ENCODE results near the gene ADGRG6.

The ADGRG6 gene

GRCh38 chr6:142489722-142490610 is 188.2 kb downstream of the ADGRG6 start:
- Histone ChIP-seq H3F3A (ENCODE audit: low read depth) (no peaks in the 10 kb centered on the region), H3K79me2 (ENCODE audit: insufficient read depth, low read length) (no peaks in the 10 kb centered on the region), H3K27me3 (ENCODE audit: insufficient read depth, low read length, poor library complexity, severe bottlenecking) (no peaks in the 10 kb centered on the region), H3K4me3 (ENCODE audit: low read length, poor library complexity, severe bottlenecking) (no peak overlapping the region), H4K20me1 (ENCODE audit: insufficient read depth, low read length, poor library complexity, severe bottlenecking) (no peaks in the 10 kb centered on the region), H3K36me3 (ENCODE audit: insufficient read depth, low read length) (no peaks in the 10 kb centered on the region), H2AFZ (ENCODE audit: low read length) (no peak overlapping the region), H3K4me1 (ENCODE audit: insufficient read depth, low read length, poor library complexity, severe bottlenecking) (no peaks in the 10 kb centered on the region), H3K9me2 (replicated peaks; ENCODE audit: low read depth, low read length) (no peaks in the 10 kb centered on the region), H3K9ac (ENCODE audit: low read depth, low read length, poor library complexity, severe bottlenecking) (no peak overlapping the region), H3K4me2 (ENCODE audit: low read depth, low read length, poor library complexity, severe bottlenecking) (no peak overlapping the region), H3K9me3 (ENCODE audit: insufficient read depth, low read depth, low read length) (no peaks in the 10 kb centered on the region)
- TF ChIP-seq, protein P1, sequence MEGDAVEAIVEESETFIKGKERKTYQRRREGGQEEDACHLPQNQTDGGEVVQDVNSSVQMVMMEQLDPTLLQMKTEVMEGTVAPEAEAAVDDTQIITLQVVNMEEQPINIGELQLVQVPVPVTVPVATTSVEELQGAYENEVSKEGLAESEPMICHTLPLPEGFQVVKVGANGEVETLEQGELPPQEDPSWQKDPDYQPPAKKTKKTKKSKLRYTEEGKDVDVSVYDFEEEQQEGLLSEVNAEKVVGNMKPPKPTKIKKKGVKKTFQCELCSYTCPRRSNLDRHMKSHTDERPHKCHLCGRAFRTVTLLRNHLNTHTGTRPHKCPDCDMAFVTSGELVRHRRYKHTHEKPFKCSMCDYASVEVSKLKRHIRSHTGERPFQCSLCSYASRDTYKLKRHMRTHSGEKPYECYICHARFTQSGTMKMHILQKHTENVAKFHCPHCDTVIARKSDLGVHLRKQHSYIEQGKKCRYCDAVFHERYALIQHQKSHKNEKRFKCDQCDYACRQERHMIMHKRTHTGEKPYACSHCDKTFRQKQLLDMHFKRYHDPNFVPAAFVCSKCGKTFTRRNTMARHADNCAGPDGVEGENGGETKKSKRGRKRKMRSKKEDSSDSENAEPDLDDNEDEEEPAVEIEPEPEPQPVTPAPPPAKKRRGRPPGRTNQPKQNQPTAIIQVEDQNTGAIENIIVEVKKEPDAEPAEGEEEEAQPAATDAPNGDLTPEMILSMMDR (conservative IDR thresholded peaks at IDR 0.05; ENCODE audit: low read length), result no peak
- TF ChIP-seq EZH2phosphoT487 (IDR thresholded peaks at IDR 0.05; ENCODE audit: borderline replicate concordance), result no peak
